Measurements from ENCODE around the gene RELA.

DNA sequence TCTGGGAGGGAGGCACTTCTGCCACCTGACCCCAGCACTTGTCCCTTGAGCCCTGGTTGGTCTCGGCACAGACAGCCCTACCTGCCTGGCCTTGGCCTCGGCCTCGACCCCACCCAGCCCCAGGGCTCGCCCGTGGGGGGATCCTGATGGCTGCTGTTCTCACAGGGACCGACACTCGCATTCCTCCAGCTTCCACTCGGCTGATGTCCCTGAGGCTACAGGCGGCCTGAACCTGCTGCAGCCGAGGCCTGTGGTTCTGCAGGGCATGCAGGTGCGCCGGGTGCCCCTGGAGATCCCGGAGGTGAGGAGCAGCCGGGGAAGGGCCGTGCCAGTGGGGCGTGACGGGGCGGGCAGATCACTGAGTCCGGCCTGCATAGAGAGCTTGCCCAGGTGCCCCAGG is 42.0 kb downstream of the RELA start:
- TF ChIP-seq, protein P1, sequence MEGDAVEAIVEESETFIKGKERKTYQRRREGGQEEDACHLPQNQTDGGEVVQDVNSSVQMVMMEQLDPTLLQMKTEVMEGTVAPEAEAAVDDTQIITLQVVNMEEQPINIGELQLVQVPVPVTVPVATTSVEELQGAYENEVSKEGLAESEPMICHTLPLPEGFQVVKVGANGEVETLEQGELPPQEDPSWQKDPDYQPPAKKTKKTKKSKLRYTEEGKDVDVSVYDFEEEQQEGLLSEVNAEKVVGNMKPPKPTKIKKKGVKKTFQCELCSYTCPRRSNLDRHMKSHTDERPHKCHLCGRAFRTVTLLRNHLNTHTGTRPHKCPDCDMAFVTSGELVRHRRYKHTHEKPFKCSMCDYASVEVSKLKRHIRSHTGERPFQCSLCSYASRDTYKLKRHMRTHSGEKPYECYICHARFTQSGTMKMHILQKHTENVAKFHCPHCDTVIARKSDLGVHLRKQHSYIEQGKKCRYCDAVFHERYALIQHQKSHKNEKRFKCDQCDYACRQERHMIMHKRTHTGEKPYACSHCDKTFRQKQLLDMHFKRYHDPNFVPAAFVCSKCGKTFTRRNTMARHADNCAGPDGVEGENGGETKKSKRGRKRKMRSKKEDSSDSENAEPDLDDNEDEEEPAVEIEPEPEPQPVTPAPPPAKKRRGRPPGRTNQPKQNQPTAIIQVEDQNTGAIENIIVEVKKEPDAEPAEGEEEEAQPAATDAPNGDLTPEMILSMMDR (IDR thresholded peaks at IDR 0.05; ENCODE audit: insufficient read depth, low read depth, low read length), result no peak
- no peak for TF ChIP-seq EZH2 (IDR thresholded peaks at IDR 0.05; ENCODE audit: insufficient read depth, low read length)
